Adrenal gland (tissue), 12 donors: ENCODE measurements around the gene ACOD1. TPM values are rescaled to one million over a fixed set of nuclear protein-coding genes. Genes with fewer than 3 reads are reported as not detected.
"Not testable (repeated sequence)": the region's sequence is repeated elsewhere in the genome, so short reads cannot be mapped to it uniquely, and the experiment has no call there.

Experiments used
- DNase-seq, 7 donors: peaks; one replicate each; pipeline ENCODE4 v3.0.0-alpha.2; 2019 to 2020
- H3K27ac ChIP-seq, 5 donors: fragments of 200-600 bp; sonication (generic) in 4 of 5; 1 replicate in 3 of 5; 2 replicates in 2 of 5; pipeline versions ENCODE4 v1.5.1 to v1.8.0; 2016 to 2020; ENCODE audit warnings: mild to moderate bottlenecking in 1 of 5
- H3K27me3 ChIP-seq: fragments of 200-600 bp; 2 replicates; pipeline ENCODE4 v1.8.0; 2021
- H3K36me3 ChIP-seq, 2 donors: fragments of 200-600 bp; replicated peaks in 1 of 2; 1 replicate in 1 of 2; 2 replicates in 1 of 2; pipeline versions ENCODE4 v1.5.1 to v1.8.0; 2018 to 2022
- H3K4me1 ChIP-seq, 2 donors: fragments of 200-600 bp; replicated peaks in 1 of 2; 1 replicate in 1 of 2; 2 replicates in 1 of 2; pipeline versions ENCODE4 v1.5.1 to v1.8.0; 2018 to 2021
- H3K4me3 ChIP-seq, 4 donors: fragments of 200-600 bp; sonication (generic) in 3 of 4; one replicate each; pipeline ENCODE4 v1.5.1; 2016 to 2018
- H3K9me3 ChIP-seq, 3 donors: fragments of 200-600 bp; sonication (generic) in 1 of 3; replicated peaks in 1 of 3; 1 replicate in 2 of 3; 2 replicates in 1 of 3; pipeline versions ENCODE4 v1.5.1 to v1.8.0; 2016 to 2021
- CTCF ChIP-seq, 6 experiments: fragments of 450-650 bp in 4 of 6; fragments of 200-600 bp in 2 of 6; sonication (generic) in 1 of 6; IDR thresholded peaks; 1 replicate in 5 of 6; 2 replicates in 1 of 6; pipeline versions ENCODE4 v1.5.1 to v1.8.0; 2016 to 2021; ENCODE audit warnings: antibody characterized with exemption in 6 of 6, mild to moderate bottlenecking in 2 of 6, moderate library complexity in 1 of 6
- POLR2A ChIP-seq, 2 donors: fragments of 450-650 bp; IDR thresholded peaks; one replicate each; pipeline ENCODE4 v1.6.1; 2017; ENCODE audit warnings: antibody characterized with exemption in 2 of 2, mild to moderate bottlenecking in 2 of 2, moderate library complexity in 1 of 2
- WGBS, 4 donors: extraction: QIAGEN DNeasy Blood & Tissue Kit in 2 of 4; methylation state at CpG; one replicate each; pipeline versions ENCODE4 v1.1.5 to v1.1.7; 2013 to 2017; 5-methylcytosine and 5-hydroxymethylcytosine counted together
- intact Hi-C, 2 donors: fragments of 100-400 bp; cut with DNase I; formaldehyde crosslinking; loops; one replicate each; pipeline versions ENCODE4 v1.14.1 to v1.15.0; 2022 to 2023
- polyA plus RNA-seq, 3 donors: library from polyadenylated mRNA; stranded (reverse); fragments of 200-250 nt in 2 of 3; fragments of 350-450 nt in 1 of 3; fragmentation: Illumina TruSeq in 1 of 3; extraction: RNeasy Lipid Tissue Mini Kit (QIAGEN cat#74804) in 1 of 3; gene quantifications; one replicate each; pipeline ENCODE4 v1.2.3, GENCODE V29; 2013 to 2014
- total RNA-seq, 9 donors: library from RNA; depleted of rRNA in 4 of 9; stranded (reverse); fragments of >200 nt in 4 of 9; fragments of 120-200 nt in 1 of 9; fragmentation: NEBNext Ultra II Directional in 1 of 9; extraction: Animal tissue kit (Norgen Biotek cat#: 25700) in 1 of 9; gene quantifications; one replicate each; pipeline versions ENCODE4 v1.1.0 to v1.2.4, GENCODE V29; 2013 to 2023
- donor health status: healthy with polysubstance abuse.
- donor health status: Bipolar disorder and iron deficiency.
- donor health status: DM: yes; HTN: yes; CAD: no.
- donor health status: DM: no; HTN: no; CAD: no.
- donor health status: DM: no; HTN: no; CAD: no.
- donor health status: DM: yes; HTN: yes; CAD: no.

ACOD1 gene
- total and polyA plus RNA-seq, 12 donors: not detected

DNA sequence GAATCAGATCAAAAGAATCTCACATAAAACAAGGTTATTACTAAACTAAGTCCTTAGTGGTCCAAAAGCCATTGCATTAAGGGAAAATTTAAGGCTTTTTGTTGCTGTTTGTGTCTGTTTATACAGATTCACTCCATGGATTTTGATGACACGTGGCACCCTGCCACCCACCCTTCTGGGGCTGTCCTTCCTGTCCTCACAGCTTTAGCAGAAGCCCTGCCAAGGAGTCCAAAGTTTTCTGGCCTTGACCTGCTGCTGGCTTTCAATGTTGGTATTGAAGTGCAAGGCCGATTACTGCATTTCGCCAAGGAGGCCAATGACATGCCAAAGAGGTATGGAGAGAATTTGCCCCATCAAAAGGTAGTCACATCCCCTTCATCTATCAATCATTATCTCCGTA is 6.9 kb downstream of the ACOD1 start:
- Histone ChIP-seq H3K4me3 (no peak overlapping the region), H3K4me1 (no peaks in the 10 kb centered on the region), H3K27ac (no peak overlapping the region), H3K9me3 (peaks cover 0 to 4% (median 0%) of the 10 kb centered on the region in 3 donors), H3K36me3 (no peaks in the 10 kb centered on the region), H3K27me3 (no peaks in the 10 kb centered on the region)
- WGBS, 4 donors: 25 to 57% (median 43%) methylated on average over 4 of the region's 4 CpGs
- DNase-seq: peak in 6 of 7 donors; percentile 17 to 58 (median 28)
- intact Hi-C loops: no loop called here
- no peak for TF ChIP-seq POLR2A (IDR thresholded peaks at IDR 0.05)
- no peak for TF ChIP-seq CTCF (IDR thresholded peaks at IDR 0.05)

- H3K9me3 ChIP-seq: peaks cover 0 to 4% (median 0%) of the 10 kb centered on the region in 3 donors
- no peak overlapping the region for H3K4me3 ChIP-seq
- DNase-seq: no peak
- no peaks in the 10 kb centered on the region for H3K36me3 ChIP-seq
- TF ChIP-seq CTCF (IDR thresholded peaks at IDR 0.05) (no peak), POLR2A (IDR thresholded peaks at IDR 0.05) (no peak)
- WGBS, 4 donors: 44 to 67% (median 45%) methylated on average over 5 of the region's 5 CpGs
- no peak overlapping the region for H3K27ac ChIP-seq
- H3K4me1 ChIP-seq: no peaks in the 10 kb centered on the region
- no peaks in the 10 kb centered on the region for H3K27me3 ChIP-seq
- intact Hi-C loops: no loop called here
Measured at GRCh38 chr13:76955661-76956060, 7.3 kb downstream of the ACOD1 start.

- no peak for TF ChIP-seq POLR2A (IDR thresholded peaks at IDR 0.05)
- TF ChIP-seq CTCF (IDR thresholded peaks at IDR 0.05): no peak
- no peak overlapping the region for H3K27ac ChIP-seq
- H3K36me3 ChIP-seq: no peaks in the 10 kb centered on the region
- 60 to 76% (median 67%) methylated on average over 4 of the region's 4 CpGs for WGBS, 4 donors
- H3K4me3 ChIP-seq: no peak overlapping the region
- DNase-seq: no peak
- H3K9me3 ChIP-seq: peaks cover 0 to 4% (median 0%) of the 10 kb centered on the region in 3 donors
- intact Hi-C loops: no loop called here
- H3K4me1 ChIP-seq: no peaks in the 10 kb centered on the region
- H3K27me3 ChIP-seq: no peaks in the 10 kb centered on the region
Measured at GRCh38 chr13:76958841-76959432, 10.6 kb downstream of the ACOD1 start.

- H3K4me1 ChIP-seq, H3K36me3 ChIP-seq, intact Hi-C loops, H3K27ac ChIP-seq, H3K9me3 ChIP-seq, H3K27me3 ChIP-seq, H3K4me3 ChIP-seq, DNase-seq: not testable (repeated sequence)
Measured at GRCh38 chr13:76959734-76960133, 11.4 kb downstream of the ACOD1 start.

DNA sequence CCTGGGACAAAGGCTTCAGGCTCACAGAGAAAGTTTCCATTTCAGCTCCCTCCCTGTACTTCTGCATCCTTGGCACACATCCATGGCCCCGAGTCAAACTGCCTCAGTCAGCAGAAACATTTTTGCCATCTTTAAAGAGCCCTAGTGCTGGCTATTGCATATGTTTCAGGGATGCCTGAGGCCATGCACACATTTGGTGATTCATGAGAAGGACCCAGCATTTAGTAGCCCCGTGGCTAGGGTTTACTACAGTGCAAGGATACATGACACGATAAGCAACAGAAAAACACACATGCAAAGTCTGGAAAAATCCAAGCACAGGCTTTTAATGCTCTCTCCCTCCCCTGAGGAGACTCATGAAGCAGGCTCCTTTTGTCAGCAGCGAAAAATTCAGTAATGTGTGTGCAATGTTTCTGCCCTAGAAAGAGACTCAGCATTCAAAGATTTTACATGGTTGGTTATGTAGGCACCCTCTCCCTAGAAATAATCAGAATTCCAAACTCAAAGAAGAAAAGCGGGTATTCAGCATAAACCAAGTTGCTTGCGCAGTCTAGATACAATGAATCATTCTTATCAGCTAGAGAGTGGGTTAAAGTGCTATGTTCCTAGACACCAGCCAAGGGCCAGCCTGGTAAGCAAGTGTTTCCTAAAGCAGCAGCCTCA is 17.6 kb downstream of the ACOD1 start:
- no peak overlapping the region for H3K4me3 ChIP-seq
- 38 to 58% (median 49%) methylated on average over 5 to 6 of the region's 6 CpGs for WGBS, 4 donors
- intact Hi-C loops: no loop called here

More for the DNA sequence above, 17.6 kb downstream of the ACOD1 start:
- H3K27me3 ChIP-seq: no peaks in the 10 kb centered on the region
- TF ChIP-seq POLR2A (IDR thresholded peaks at IDR 0.05) (no peak), CTCF (IDR thresholded peaks at IDR 0.05) (no peak)
- no peaks in the 10 kb centered on the region for H3K36me3 ChIP-seq
- peaks cover 0 to 9% of the 10 kb centered on the region in 2 donors for H3K4me1 ChIP-seq
- H3K27ac ChIP-seq: no peak overlapping the region
- H3K9me3 ChIP-seq: no peaks in the 10 kb centered on the region
- peak; percentile 43 to 78 (median 56) for DNase-seq
